ENCODE data around the gene ISCA1.

Gene ISCA1

GRCh38 chr9:86282979-86283535, 719 bp upstream of the ISCA1 start:
- DNase-seq: no peak

- DNase-seq: no peak
Measured at GRCh38 chr9:86281593-86282076, 703 bp downstream of the ISCA1 start.

DNA sequence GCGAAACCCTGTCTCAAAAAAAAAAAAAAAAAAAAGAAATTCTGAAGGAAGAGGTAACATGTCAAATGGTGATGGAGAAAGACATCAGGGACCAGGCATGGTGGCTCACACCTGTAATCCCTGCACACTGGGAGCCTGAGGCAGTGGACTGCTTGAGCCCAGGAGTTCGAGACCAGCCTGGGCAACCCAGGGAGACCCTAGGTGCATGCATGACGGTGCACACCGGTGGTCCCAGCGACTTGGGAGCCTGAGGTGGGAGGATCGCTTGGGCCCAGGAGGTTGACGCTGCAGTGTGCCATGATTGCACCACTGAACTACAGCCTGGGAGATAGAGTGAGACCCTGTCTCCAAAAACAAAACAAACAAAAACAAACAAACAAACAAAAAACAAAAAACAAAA, 1.8 kb downstream of the ISCA1 start:
- DNase-seq: no peak

DNA sequence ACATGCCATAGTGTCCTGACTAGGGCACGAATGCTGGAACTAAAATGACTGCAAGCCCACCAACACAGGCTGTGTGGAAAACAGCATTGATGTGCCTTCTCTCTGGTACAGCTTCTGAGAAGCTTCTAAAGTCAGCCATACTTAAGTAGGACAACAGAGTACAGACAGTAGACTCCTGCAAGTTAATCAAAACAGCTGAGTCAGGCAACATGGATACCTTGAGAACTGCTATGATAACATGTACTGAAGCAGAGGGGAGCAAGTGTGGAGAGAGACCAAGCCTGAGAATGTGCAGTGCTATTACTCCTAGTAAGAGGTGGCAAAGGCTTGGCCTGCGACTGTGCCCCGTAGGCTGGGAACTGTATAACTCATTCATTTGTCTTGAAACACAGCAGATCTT, 2.5 kb downstream of the ISCA1 start:
- DNase-seq: no peak

DNA sequence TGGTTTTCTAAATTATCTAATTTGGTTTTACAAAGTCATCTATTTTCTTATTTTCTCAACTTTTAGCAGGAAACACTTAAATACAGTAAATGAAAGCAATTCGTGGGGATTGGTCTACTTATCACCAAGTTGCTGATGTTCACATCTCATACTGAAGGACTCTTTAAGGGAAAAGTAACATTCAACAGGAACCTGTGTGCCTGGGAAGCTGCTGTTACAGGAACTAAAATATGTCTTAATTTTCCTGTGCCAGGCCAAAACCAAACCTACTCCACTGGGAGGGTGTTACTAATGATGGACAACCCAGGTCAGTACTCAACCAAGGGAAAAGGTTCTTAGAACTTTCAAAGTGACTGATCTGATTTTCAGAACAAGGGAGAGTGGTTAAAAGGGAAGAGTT, 5.3 kb downstream of the ISCA1 start:
- no peak for DNase-seq

GRCh38 chr9:86275962-86276361, 6.4 kb downstream of the ISCA1 start:
- DNase-seq: no peak

- no peak for DNase-seq
Measured at GRCh38 chr9:86274821-86275643, 7.3 kb downstream of the ISCA1 start.

DNA sequence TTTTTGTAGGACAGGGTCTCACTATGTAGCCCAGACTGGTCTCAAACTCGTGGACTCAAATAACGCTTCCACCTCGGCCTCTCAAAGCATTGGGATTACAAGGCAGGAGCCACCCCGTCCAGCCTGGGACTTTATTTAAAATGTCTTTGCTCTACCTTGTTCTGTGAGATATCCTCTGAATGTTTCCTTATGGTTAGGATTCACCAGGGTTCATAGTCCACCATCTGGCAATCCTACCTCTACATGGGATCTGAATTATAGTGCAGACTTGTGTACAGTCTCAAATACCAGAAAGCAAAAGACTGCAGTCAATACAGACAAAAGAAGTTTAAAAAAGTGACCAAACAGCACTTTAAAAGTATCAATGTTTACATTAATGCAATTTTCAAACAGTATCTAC, 10.1 kb downstream of the ISCA1 start:
- no peak for DNase-seq

- DNase-seq: no peak
Measured at GRCh38 chr9:86263876-86264275, 18.5 kb downstream of the ISCA1 start.

DNA sequence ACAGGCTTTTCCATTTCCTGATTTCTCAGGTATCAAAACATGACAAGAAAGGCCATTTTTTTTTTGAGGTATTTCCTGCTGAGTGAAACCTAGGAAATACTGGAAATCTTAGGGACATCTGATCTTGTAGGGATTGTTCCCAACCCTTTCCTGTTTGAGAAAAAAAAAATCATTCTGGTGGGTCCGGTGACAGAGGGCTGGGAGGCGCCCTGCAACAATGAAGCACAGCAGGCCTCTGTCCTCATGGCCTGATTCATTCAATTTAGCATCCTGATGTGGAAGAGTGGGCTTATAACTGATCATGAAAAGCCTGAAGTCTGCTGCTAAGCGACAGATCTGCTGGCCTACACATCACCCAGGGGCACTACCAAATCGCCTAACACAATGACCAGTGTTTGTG, 19.8 kb downstream of the ISCA1 start:
- no peak for DNase-seq

- no peak for DNase-seq
Measured at GRCh38 chr9:86259557-86259956, 22.8 kb downstream of the ISCA1 start, which contains the start of gene C9orf153. Gene C9orf153 (minus strand): TSS chr9:86259657. CDS start chr9:86229603, 30,054 bp downstream.

DNA sequence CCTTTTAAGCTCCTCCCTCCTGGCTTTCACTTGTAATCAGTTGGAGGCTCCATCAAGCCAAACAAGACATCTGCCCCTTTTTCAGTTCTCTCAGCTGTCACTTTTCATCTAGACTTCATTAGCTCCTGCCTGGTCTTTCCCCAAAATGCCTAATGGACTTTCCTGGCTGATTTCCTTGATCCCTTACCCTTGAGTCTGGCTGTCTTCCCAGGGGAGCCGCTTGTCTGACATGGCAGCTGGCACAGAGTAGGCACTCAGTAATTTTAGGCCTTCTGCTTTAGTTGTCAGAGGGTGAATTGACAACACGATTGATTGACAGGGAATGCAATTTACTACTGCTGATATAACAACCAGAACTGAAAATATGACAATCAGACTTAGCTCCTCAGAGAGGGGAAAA, 24.9 kb downstream of the ISCA1 start:
- DNase-seq: peak; percentile 40

DNA sequence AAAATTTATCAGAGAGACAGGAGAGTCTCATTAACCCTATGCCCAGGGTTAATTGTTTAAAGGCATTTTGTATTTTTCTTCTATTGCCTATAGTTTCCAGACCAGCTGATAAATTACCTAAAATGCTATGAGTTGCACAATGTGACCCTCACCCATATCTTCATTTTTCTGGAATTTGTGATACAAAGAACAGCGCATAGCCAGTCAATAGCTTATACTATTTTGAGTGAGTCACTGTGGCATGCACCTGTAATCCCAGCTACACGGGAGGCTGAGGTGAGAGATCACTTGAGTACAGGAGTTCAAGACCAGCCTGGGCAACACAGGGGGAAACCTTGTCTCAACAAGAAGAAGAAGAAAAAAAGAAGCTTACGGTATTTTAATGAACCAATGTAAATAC, 25.7 kb downstream of the ISCA1 start:
- no peak for DNase-seq

- DNase-seq: no peak
Measured at GRCh38 chr9:86253577-86253976, 28.8 kb downstream of the ISCA1 start.

DNA sequence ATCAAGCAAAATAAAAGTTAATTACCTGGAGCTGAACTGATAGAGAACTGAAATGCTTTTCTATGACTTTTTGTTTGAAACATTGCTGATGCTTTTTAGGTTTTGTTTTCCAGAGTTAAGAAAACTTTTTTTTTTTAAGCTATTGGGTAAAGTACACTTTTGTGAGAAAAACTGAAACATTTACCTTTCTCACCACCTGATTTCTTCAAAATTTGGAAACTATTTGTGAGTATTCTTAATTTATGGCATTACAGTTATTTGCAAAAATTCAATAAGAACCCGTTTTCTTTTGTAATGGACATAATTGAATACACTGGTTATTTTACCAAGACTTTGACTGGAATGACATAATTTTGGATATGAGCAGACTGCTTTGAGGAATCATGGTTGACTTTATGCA, 29.5 kb downstream of the ISCA1 start:
- DNase-seq: no peak

- DNase-seq: no peak
Measured at GRCh38 chr9:86250123-86250522, 32.2 kb downstream of the ISCA1 start.

DNA sequence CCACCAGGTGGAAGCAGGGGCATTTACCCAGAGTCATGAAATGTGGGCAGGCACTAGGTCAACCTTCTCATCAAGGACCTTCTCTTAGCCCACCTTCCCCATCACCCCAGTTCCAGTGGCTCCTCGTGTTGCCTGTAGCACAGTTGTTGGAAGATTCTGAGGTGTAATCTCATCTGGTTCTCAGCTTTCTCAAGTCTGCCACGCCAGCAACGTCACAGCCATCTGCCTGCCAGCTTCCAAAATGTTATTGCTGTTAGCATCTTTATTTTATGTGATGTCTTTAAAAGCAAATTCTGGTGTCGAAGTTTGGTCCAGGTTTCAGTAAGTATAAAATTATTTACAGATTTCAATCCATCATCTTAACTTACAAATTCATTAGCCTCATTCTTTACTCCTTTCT, 33.6 kb downstream of the ISCA1 start:
- no peak for DNase-seq

- no peak for DNase-seq
Measured at GRCh38 chr9:86246752-86247161, 35.6 kb downstream of the ISCA1 start.

DNA sequence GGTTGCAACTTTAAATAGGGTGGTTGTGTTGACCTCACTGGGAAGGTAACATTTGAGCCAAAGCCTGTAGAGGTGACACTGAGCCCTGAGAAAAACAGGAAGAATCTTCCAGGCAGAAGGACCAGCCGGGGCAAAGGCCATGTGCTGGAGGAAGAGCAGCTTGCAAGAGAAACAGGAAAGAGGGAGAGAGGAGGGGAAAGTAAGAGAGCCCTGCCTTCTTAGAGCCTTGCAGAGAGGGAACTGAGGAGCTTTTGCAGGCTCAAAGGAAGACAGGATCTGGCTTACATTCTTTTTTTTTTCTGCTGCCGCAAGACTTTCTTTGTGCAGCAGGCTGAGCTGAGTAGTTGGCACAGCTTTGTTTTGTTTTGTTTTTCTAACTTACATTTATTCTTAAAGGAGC, 40.3 kb downstream of the ISCA1 start:
- no peak for DNase-seq

DNA sequence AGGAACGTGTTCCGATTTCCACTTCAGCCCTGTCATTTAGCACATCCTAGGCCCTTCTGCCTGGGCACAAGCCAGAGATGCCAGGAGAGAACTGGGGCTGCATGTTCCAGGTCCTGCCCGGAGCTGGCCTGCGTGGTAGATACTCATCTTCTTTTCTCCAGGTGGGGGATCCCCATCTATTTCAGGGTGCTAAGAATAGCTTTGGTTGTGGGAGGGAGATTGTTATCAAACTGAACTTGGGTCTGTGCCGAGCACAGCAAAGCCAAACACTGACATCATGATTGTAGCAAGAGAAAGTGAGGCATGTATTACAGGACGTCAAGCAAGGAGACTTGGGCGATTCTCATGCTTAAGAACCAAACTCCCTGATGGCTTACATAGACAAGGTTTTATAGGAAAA, 41.1 kb downstream of the ISCA1 start:
- DNase-seq: no peak

GRCh38 chr9:86238861-86239770, 43.2 kb downstream of the ISCA1 start:
- DNase-seq: no peak

GRCh38 chr9:86230858-86231257, 51.5 kb downstream of the ISCA1 start:
- no peak for DNase-seq

DNA sequence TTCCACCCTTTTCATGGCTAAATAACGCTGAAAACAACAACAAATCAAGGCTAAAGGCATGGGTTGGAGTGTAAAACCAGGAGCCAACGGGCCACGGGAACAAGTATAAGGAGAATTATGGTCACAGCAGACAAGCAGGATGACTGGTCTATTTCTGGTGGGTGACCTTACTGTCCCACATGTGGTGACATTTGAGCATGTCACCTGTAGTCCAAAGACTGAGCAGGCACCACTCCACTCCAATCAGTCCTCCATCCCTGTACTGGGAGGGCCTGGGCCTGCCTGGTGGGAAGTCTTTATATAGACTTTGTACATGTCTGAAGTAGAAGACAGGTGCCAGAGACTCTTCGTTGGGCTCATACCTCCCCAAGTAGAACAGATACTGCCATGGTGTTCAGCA, 59.7 kb downstream of the ISCA1 start:
- no peak for DNase-seq

DNA sequence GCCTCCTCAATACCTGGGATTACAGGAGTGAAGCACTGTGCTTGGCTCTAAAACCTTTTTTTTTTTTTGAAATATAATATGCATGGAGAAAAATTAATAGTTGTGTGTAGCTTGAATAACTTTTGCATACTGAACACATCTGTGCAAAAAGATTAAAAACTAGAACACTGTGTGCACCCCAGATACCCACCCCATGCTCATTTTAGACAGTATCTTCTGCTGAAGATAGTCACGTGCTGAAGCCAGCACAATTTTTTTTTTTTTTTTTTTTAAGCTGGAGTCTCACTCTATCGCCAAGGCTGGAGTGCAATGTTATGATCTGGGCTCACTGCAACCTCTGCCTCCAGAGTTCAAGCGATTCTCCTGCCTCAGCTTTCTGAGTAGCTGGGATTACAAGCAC, 62.7 kb downstream of the ISCA1 start:
- DNase-seq: no peak

Measured in NCI-H1694 (cell line).